NCI-H2227 (cell line): Measurements from ENCODE around the gene CCDC201.
"Not testable (repeated sequence)": the region's sequence is repeated elsewhere in the genome, so short reads cannot be mapped to it uniquely, and the experiment has no call there.

Experiments
- DNase-seq: peaks from one replicate; lab custom pipeline; 2025; ENCODE audit not compliant: unreplicated experiment; lab: John Stamatoyannopoulos, UW

The CCDC201 gene

GRCh38 chr7:45878457-45879144 is 5.7 kb upstream of the CCDC201 start:
- DNase-seq = no peak

- DNase-seq = no peak
These were observed 3.6 kb upstream of the CCDC201 start for GRCh38 chr7:45876519-45876918.

GRCh38 chr7:45874408-45875131 is 1.7 kb upstream of the CCDC201 start:
- no peak for DNase-seq

- no peak for DNase-seq
These were observed 473 bp upstream of the CCDC201 start for GRCh38 chr7:45873355-45873754.

- DNase-seq = no peak
These were observed 507 bp downstream of the CCDC201 start for GRCh38 chr7:45872116-45873034.

GRCh38 chr7:45869426-45869825 is 3.5 kb downstream of the CCDC201 start:
- no peak for DNase-seq

GRCh38 chr7:45867471-45867870 is 5.4 kb downstream of the CCDC201 start:
- no peak for DNase-seq

GRCh38 chr7:45865594-45866410 is 7.1 kb downstream of the CCDC201 start:
- no peak for DNase-seq

- no peak for DNase-seq
These were observed 9.2 kb downstream of the CCDC201 start for GRCh38 chr7:45863715-45864114.

- DNase-seq = not testable (repeated sequence)
These were observed 16.0 kb downstream of the CCDC201 start for GRCh38 chr7:45856888-45857287.

- DNase-seq = not testable (repeated sequence)
These were observed 17.2 kb downstream of the CCDC201 start for GRCh38 chr7:45855680-45856079.

- not testable (repeated sequence) for DNase-seq
These were observed 19.4 kb downstream of the CCDC201 start for GRCh38 chr7:45853491-45853890.

- not testable (repeated sequence) for DNase-seq
These were observed 19.9 kb downstream of the CCDC201 start for GRCh38 chr7:45852984-45853383.

- DNase-seq = not testable (repeated sequence)
These were observed 24.1 kb downstream of the CCDC201 start for GRCh38 chr7:45848734-45849133.

- not testable (repeated sequence) for DNase-seq
These were observed 26.3 kb downstream of the CCDC201 start for GRCh38 chr7:45846536-45846935.

- not testable (repeated sequence) for DNase-seq
These were observed 30.8 kb downstream of the CCDC201 start for GRCh38 chr7:45841926-45842717.

- not testable (repeated sequence) for DNase-seq
These were observed 34.0 kb downstream of the CCDC201 start for GRCh38 chr7:45838852-45839251.

- not testable (repeated sequence) for DNase-seq
These were observed 40.3 kb downstream of the CCDC201 start for GRCh38 chr7:45832433-45833177.

GRCh38 chr7:45829846-45830245 is 43.0 kb downstream of the CCDC201 start:
- DNase-seq = not testable (repeated sequence)
